HG03175 (cell line): ENCODE measurements around the gene POLG.

Source experiments
- ATAC-seq: cut with Tn5 transposase; IDR thresholded peaks from one replicate; pipeline ENCODE4 v1.9.1; 2021; ENCODE audit warnings: mild to moderate bottlenecking, moderate library complexity; ENCODE audit not compliant: unreplicated experiment

The POLG gene

DNA sequence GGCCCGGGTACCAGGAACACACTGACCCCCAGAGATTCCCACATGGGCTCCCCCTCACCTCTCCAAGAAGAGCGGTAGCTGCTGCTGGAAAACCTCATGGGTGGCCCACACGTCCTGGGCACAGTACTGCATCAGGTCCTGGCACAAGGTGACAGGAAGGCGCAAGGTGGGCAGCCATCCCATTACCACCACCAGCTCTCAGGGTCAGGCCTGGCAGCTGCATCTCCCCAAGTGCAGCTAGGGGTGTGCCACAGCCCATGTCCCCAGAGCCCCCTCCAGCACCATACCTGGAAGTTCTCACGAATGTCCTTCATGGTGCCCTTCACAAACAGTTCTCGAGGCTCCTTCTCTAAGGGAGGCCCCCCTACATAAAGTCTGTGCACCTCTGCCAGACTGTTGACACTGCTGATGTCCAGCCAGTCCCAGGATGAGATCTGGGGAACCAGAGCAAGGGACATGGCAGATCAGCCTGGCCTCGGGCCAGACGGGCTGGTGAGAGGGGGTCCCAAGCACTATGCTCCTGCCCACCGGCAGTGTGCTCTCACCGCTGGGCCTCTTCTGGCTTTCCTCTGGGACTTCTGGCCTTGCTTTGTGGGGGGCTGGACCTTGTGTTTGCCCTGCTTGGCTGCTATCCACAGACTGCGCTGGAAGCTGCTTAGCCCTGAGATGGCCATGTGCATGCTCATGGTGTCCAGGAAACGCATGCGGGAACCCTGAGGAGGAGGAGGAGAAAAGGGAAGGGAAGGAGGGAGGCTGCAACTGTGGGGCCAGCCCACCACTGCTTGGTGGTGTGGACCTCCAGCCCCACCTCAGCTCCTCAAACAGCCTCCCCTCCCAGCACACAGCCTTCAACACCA lies 6.0 kb downstream of the POLG start:
- ATAC-seq = no peak

DNA sequence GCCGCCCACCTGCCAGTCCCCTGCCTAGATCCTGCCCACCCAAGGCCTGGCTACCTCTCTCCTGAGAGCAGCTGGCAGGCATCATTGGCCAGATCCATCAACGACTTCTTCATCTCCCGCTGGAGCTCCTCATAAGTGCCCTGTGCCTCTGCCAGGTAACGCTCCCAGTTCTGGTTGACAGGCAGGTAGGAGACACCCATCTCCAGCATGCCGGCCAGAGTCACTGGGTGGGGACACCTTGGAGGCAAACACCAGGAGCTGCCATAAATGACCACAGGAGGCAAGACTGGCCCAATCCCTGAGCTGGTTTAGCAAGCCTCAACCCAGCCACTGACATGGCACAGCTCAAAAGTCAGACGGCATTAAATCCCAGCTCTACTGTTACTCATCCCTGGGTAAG lies 7.5 kb downstream of the POLG start:
- ATAC-seq = no peak

DNA sequence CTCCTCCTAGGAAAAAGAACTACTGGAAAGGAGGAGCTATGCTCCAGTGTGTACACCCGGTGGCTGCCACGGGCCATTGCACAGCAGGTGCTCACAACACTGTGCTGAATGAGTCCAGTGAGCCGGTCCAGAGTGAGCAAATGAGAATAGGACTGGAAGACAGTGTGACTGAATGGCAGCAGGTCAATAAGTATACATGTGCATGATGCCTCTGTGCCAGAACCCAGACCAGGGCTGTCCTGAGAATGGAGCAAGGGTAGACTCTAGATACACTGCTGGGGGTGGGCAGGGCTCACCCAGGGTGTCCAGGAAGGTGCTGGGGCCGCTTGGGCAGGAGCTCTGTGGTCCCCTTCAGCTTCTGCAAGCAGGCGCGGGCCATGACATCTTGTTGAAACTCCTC lies 8.3 kb downstream of the POLG start:
- ATAC-seq = no peak

DNA sequence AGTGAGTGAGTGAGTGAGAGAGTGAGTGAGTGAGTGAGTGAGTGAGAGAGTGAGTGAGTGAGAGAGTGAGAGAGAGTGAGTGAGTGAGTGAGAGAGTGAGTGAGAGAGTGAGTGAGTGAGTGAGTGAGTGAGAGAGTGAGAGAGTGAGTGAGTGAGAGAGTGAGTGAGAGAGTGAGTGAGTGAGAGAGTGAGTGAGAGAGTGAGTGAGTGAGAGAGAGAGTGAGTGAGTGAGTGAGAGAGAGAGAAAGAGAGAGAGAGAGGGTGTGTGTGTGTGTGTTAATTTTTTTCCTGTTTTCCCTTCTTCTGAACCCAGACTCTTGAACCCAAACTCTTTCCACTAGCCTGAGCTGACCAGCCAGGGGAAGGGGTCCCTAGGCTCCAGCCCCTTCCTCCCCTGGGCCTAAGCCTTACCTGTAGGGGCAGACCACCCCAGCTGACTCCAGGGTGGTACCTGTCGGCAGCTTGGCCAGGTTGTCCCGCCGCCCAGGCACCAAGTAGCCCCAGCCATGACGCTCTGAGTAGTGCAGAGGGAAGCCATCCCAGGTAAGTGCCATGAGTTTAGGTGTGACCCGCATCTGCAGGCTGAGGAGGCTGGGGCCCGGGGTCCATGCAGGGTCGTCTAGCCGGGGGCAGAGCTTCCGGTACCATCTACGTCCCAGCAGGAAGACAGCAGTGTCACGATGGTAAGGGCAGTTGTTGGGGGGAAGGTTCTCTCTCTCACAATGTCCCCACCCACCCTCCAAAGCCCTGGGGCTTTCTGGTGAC lies 9.4 kb downstream of the POLG start:
- ATAC-seq = no peak

DNA sequence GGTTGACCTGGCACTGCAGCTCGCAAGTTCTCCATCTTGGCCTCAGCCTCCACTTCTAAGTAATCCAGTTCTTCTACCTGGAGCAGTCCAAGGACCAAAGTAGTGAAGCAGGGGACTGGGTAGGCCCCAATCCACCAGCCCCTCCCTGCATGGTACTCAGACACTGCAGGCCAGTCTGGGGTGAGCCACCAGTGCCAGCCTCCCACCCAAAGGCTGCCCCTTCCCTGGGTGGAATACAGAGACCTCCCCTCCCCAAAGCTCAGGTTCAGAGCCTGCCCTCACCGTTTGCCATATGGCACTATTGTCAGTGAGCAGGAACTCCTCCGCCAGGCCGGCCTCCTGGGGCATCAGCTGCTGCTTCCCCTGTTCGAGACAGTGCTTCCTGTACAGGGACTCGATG lies 10.8 kb downstream of the POLG start:
- ATAC-seq = no peak

DNA sequence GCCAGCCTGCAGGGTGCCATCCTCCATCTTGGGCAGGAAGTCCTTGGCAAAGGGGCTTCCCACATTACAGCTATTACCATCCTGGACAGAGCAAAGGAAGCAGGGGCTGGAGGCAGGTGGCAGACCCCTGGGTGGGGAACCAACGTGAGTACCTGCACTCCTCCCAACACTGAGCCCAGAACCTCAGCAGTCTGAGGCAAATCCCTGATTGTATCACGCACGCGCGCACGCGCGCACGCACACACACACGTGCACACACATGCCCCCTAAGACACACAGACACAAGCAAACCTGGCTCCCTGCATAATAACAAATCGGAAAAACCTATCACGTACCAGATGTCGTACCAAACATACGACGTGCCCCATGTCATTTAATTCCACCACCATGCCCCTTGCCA lies 11.8 kb downstream of the POLG start:
- ATAC-seq = no peak

DNA sequence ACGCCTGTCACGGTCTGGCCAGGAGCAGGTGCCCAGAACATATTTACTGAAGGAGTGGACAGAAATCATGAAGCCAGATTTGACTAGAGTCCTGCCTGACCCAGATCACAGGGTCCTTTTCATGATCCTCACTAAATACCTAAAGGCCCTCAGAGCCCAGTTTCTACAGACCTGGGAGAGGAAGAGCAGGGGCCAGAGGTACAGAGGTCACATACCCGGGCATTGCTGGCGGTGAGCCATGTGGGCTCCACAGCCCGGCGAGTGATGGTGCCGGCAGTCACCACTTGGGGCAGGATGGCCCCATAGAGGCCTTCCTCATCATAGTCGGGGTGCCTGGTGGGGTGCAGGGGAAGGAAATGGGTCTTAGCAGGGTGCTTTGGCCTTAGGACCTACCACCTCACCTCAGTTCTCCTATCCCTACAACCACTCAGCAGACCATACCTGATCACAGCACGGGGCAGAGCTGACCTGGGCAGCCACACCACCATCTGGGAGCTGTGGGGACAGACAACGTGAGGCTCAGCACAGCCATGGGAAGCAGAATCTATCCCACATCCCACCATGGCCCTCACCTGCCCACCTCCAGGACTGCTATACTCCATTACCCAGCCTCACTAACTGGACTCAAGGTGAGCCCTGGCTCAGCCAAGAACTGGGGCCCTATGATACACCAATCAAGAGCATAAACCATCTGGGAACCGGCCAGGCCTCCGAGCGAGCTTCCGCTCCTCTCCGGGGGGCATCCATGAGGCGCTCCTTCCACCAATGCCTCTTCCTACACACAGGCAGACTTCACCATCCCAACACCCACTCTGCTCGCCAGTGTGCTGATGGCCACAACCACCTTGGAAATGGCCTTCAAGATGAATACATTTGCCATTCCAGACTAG lies 12.9 kb downstream of the POLG start:
- ATAC-seq = no peak

DNA sequence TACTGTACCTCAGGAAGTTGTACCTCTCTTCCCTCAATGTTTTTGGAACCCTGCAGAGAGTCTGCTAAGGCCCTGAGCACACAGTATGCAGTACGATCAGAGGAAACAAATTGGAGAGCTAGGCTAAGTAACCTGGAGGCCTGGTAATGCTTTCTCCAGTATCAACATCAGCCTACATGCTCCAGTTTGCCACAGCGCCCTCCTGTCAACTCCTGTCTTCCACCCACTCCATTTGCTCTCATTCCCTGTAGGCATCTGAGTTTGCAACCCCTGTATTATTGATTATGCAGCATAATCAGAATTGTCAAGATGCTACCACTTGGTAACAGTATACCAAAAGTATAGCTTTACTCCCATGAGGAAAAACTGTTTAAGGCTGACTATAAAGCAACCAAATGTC lies 14.4 kb downstream of the POLG start:
- ATAC-seq = no peak

DNA sequence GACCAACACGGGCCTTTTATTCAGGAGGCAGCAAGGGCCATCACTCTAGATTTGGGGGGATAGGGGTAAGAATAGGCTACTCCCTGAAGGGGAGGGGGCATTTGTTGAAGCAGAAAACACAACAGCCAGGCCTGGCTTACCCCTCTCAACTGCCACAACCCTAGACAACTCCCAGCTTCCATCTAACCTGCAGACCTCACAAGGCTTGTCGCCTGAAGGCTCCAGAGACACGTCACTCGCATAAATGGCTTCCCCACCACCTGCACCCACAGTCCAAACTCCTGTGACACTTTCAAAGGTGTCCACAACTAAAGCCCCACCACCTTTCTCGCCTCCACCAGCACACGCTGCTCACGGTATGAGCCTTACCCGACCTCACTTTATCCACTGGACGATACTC lies 14.9 kb downstream of the POLG start:
- no peak for ATAC-seq

DNA sequence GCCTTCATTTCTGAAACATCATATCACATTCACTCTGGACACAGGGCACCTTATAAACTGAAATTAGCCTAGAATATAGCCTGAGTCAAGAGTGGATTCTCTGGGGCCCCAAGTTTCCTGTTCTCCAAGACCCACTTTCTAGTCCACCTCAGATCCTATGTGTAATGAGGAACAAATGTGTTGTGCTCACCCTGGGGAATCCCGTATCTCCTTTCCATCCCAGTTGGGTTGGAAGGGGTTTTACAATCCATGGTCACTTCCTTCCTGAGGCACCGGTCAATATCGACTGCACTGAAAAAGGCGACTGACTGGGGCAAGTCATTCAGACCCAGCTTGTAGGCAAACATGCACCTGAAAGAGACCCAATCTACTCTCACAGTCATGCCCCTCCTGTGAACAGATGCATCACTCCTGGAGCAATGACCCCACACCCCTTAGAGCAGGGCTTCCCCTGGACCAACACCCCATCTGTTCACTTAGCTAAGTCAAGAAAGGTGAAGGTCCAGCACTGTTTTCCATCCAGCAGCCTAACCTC lies 17.4 kb downstream of the POLG start:
- ATAC-seq = no peak

DNA sequence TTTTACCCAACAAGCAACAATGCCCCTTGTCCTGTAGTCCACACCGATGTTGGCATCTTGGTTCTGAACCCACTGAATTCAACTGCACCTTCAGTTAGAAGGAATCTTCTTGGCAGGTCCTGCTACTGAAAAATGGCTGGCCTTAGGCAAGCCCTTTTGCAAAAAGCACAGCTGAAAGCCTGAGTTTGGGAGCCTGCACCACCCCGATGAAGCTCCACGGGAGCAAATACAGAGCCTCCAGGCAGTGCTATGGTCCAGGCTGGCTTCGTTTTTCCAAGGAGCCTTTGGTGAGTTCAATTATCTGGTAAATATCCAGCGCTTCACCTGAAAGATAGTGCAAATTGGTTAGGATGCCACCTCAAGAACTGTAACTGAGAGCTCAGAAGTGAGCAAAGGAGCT lies 18.1 kb downstream of the POLG start:
- no peak for ATAC-seq

DNA sequence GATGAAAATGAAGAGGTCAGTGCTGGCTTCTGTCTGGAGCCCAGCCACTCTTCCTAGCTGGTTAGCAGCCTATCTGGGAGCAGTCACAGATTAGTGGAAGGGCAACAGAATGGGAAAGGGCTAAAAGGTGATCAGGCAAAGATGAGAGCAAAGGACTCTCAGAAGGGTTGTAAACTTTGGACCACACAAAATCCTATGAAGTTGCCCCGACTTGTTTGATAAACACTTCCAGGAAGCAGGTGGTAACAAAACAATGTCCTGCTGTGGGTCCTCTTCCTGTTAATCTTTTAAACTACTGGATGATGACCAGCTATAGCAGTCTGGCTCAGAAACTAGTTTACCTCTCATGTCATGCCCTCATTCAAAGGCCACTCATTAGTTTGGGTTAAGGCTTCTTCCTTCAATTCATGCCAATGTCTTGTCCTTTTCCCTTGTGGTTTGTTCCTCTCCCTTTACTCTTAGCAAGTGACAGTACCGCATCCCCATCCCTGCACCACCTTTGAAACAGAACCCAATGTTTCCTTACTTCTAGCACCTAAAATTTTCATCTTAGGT lies 19.2 kb downstream of the POLG start:
- no peak for ATAC-seq

DNA sequence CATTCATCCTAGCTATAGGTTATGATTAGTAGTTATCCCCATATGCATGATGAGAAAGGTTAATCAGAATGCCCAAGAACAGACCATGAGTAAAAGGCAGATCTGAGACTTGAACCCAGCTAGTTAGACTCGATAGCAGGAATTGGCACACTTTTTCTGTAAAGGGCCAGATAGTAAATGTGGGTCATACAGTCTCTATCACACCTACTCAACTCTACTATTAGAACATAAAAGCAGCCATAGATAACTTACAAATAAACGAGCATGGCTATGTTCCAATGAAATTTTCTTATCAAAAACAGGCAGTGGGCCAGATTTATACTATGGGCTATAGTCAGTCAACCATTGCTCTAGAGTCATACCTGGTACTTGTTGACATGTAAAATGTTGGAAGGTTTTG lies 24.6 kb downstream of the POLG start:
- no peak for ATAC-seq

DNA sequence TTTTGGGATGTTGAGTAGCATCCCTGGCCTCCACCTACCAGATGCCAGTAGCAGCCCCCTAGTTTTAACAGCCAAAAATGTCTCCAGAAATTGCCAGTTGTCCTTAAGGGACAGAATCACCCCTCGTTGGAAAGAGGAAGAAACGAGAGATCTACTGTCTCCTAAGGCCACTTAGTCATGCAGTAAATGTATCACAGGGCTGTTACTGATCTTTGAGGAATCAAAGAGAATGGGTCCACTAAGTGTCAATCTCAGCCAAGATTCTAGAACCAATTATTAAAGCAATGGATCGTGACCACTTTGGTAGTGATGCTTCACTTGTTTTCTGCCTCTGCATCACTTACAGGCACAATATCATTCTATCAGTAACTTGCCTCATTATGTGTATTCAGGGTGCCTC lies 26.4 kb downstream of the POLG start:
- no peak for ATAC-seq

DNA sequence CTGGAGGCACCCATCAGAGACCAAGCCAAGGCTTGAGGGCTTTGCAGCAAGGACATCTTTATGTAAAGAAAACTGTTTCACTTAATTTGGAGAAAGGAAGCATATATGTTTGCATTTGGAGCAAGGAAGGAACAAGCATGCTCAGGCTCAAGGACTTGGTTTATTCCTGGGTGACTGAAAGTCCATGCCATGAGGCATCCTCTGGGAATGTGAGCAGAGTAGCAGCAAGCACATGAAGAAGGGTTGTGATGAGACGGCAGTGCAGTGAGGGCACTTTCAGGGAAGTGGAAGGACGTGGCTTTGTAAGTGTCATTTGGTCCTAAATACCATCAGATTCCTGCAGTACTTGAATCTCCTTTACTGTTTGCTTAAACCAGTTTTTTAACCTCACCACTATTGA lies 26.8 kb downstream of the POLG start:
- ATAC-seq = no peak

DNA sequence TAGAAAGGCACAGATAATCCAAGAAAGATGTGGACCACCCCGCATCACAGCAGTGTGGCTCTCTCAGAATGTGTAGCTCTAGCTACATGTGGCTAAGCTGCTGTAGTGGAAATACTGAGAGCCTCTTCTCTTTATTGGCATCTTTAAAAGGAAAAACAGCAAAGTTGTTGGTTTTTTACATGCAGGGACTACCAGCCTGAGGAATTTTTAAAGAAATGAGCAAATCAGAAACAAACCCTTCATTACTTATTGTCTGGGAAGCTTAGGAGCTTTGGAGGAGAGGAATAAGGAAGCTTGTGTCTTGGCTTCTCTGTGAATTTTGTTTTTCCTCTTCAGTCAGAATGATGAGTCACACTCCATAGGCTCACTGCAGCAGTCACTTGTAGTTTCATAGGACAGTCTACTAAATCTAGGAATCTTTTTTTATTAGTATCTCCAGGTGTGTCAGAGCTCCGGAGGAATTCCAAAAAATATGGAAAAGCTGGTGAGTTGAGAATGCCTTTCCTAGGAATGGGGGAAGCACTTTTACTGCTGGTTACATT lies 27.5 kb downstream of the POLG start:
- ATAC-seq = no peak

DNA sequence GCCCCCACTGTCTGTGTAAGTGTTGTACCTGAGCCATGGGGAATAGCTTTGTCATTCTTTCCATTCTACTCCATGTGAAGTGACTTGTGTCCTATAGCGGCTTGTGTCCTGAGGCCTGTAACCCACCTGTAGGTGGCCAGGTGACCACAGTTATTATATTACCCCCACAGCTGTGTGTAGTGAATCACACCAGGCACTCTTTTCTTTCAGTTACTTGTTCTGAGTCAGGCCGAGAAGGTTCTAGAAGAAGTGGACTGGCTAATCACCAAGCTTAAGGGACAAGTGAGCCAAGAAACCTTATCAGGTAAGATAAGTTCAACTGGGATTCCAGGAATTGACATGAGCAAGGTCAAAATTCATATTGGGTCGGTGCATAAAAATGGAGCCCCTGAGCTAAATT lies 29.2 kb downstream of the POLG start:
- ATAC-seq = no peak

DNA sequence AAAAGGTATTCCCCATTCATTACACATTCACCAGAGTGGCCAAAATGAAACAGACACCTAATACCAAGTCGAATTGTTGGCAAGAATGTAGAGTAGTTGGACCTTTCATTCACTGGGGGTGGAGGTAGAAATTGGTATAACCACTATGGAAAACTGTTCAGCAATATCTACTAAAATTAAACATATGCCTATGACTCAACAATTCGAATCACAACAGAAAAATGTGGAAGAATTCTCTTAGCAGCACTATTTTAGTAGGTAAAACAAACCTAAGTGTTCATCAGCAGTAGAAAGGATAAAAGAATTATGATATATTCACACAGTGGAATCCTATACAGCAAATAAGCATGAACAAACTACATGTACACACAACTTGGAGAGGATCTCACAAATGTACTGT lies 30.6 kb downstream of the POLG start:
- ATAC-seq = no peak

DNA sequence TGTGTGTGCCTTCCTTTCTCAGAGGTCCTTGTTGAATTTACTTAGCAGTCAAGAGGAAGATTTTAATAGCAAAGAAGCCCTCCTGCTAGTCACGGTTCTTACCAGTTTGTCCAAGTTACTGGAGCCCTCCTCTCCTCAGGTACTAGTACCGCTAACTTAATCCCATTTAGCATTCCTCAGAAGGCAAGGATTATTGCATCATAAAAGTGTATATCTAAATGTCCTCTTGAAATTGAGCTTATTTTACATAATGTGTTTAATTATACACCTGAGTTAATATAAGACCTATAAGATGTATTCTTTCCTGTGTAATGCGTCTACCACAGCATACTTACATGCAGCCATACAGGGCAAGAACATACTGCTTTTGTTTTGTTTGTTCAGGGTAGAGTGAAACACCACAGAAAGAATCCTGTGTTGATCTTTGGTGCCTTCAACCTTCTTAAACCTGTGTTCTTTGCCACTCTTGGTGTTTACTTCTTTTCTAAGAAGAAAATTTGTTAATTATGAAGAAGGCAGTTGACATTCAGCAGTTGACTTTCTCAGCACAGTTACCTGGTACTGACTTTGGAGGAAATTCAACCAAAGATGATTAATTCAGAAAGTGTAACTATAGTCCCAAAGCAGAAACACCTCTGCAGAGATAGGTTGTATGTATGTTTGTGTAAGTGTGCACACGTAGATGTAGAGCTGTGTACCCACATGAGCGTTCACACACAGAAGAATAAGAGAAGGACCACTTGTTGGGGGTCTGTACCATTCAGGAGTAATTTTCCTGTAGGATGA lies 33.1 kb downstream of the POLG start:
- no peak for ATAC-seq

DNA sequence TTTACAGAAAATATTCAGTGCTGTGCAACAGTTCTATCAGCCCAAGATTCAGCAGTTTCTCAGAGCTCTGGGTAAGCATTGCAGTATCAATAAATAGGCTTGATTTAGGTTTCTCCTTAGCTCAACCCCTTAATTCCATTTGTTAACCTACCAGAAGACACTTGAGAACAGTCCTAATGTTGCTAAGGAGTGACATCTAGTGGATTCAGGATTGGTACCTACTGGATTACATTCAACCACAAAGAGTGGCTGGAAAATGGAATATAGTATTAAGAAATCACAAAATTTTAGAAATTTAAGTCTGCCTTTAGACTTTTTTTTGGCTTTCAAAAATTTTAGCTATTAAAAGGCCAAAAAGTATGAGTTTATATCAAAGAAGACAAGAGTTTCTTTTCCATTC lies 34.7 kb downstream of the POLG start:
- no peak for ATAC-seq
